ENCODE data around the gene MRPL45.
A peak's percentile ranks its signal among the peaks of the same experiment; 100 is the strongest.

The MRPL45 gene

DNA sequence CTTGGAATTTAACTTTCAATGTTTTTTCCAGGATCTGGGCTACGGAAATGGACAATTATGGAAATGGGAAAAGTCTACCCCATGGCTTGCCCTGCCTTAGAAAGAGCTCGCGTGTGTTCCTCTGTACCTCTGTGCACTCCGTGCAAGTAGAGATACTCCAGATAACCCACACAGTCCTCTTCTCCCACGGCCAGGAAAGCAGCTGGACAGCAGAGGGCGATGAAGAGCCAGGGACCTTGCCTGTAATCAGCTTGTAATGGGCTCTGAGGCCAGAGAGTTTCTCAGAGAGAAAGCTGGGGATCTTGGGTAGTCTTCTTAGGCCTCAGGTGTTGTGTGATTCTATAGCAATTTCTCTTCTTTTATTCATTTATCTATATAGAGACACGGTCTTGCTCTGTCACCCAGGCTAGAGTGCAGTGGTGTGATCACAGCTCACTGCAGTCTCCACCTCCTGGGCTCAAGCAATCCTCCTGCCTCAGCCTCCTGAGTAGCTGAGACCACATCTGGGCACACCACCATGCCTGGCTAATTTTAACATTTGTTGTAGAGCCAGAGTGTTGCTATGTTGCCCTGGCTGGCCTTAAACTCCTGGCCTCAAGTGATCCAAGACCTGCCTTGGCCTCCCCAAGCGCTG lies 52.2 kb downstream of the MRPL45 start:
- peak; percentile 69 to 80 for DNase-seq (ENCODE audit: low read depth in 2 of 2)

DNA sequence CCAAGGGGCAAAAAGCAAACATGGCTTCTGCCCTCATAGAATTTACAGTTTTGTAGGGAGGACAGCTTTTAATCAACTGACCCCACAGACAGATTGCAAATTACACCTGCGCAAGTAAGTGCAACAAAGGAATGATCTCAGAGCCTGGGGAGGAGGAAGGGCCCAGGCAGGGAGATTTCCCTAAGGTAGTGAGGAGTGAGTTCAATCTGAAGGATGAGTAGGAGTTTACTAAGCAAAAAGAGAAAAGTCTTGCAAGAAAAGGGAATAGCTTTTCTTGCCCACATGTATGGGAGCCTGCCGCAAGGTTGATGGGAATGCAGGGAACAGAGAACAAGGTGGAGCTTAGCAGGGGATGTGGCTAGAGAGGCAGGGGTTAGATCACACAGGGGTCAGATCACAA lies 53.1 kb downstream of the MRPL45 start:
- no peak for DNase-seq (ENCODE audit: low read depth in 2 of 2)

DNA sequence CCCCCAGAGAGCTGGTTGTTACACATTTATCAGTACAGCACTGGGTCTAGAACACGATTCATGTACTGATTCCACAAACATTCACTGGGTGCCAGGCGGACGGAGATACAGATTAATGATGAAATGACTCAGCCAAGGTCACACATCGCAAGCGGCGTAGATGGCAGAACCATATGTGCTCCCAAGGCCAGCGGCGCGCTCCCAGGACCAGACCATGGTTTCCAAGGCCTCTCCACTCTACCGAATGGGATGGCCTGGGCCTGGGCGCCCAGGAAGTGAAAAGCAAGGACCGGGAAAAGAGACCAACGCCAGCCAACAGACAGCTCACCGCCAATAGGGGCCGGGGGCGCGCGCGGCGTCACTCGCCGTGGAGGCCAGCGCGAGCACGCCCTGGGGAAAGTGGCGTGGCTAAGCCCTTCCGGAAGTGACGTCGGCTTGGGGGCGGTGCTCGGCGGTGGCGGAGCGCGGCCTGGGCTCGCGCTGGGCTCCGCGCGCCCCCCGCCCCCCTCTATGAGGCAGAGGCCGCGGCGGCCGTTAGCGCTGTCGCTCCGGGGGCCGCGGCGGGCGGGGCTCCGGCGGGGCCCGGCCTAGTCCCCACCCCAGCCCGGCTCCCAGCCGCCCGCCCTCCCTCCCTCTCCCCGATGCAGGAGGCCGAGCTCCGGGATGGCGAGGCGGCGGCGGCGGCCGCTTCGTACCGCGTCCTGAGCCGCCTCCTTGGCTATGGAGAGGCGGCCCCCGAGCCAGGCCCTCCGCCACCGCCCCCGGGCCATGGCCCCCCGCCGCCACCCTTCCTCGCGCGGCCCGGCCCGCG lies 54.6 kb downstream of the MRPL45 start, which contains the start of gene SOCS7:
Gene SOCS7, plus strand, starts transcription at position 433 of the 811 bp plus-strand sequence. Its CDS starts 209 bp downstream, at position 642.
- DNase-seq (ENCODE audit: low read depth in 2 of 2) = peak; percentile 81 to 94

DNA sequence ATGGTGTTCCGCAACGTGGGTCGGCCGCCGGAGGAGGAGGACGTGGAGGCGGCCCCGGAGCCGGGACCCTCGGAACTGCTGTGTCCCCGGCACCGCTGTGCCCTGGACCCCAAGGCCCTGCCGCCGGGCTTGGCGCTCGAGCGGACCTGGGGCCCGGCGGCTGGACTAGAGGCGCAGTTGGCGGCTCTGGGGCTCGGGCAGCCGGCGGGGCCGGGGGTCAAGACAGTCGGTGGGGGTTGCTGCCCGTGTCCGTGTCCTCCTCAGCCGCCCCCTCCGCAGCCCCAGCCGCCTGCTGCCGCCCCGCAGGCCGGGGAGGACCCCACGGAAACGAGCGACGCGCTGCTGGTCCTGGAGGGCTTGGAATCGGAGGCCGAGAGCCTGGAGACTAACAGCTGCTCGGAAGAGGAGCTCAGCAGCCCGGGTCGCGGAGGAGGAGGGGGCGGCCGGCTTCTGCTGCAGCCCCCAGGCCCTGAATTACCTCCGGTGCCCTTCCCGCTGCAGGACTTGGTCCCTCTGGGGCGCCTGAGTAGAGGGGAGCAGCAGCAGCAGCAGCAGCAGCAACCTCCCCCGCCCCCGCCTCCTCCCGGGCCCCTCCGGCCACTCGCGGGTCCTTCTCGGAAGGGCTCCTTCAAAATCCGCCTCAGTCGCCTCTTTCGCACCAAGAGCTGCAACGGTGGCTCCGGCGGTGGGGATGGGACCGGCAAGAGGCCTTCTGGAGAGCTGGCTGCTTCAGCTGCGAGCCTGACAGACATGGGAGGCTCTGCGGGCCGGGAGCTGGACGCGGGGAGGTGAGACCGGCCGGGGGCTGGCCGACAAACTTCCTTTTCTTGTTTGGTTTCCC lies 55.5 kb downstream of the MRPL45 start:
- DNase-seq (ENCODE audit: low read depth in 2 of 2) = peak in 1 of 2 experiments; percentile 6

DNA sequence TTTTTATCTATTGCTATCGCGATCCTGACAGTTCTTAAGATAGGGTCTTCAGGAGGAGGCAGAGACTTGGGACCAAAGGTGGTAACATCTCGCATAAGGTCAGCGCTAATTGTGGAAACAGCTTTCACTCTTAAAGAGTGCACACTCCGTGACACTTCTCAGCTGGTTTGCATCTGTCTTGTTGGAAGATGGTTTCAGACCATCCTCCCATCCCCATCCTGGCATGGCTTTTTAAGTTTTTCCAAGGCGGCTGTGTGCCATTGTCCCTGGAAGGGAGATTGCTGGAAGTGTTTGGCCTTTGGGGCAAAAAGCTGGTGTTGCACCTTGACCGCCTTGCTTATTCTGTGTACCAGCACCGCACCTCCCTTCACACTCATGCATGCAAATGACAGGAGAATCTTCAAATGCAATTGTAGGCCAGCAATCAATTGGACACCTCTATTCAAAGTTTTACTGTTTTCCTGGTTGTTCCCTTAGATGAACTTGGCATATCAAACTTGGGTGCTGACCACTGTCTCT lies 56.2 kb downstream of the MRPL45 start:
- no peak for DNase-seq (ENCODE audit: low read depth in 2 of 2)

DNA sequence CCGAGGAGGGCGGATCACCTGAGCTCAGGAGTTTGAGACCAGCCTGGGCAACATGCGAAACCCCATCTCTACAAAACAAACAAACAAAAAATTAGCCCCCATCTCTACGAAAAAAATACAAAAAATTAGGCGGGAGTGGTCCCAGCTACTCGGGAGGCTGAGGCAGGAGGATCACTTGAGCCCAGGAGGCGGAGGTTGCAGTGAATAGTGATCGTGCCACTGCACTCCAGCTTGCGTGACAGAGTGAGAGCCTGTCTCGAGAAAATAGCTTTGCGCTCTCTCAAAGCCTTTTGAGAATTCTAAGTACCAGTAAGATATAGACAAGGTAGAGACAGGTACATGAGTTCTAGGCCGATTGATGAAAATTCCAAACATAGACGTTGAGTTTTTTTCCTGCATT lies 56.7 kb downstream of the MRPL45 start:
- no peak for DNase-seq (ENCODE audit: low read depth in 2 of 2)

GRCh38 chr17:38354466-38354865 lies 57.5 kb downstream of the MRPL45 start:
- no peak for DNase-seq (ENCODE audit: low read depth in 2 of 2)

- DNase-seq (ENCODE audit: low read depth in 2 of 2) = no peak
These were observed 58.3 kb downstream of the MRPL45 start for GRCh38 chr17:38355251-38355650.

- no peak for DNase-seq (ENCODE audit: low read depth in 2 of 2)
These were observed 60.6 kb downstream of the MRPL45 start for GRCh38 chr17:38357486-38358123.

DNA sequence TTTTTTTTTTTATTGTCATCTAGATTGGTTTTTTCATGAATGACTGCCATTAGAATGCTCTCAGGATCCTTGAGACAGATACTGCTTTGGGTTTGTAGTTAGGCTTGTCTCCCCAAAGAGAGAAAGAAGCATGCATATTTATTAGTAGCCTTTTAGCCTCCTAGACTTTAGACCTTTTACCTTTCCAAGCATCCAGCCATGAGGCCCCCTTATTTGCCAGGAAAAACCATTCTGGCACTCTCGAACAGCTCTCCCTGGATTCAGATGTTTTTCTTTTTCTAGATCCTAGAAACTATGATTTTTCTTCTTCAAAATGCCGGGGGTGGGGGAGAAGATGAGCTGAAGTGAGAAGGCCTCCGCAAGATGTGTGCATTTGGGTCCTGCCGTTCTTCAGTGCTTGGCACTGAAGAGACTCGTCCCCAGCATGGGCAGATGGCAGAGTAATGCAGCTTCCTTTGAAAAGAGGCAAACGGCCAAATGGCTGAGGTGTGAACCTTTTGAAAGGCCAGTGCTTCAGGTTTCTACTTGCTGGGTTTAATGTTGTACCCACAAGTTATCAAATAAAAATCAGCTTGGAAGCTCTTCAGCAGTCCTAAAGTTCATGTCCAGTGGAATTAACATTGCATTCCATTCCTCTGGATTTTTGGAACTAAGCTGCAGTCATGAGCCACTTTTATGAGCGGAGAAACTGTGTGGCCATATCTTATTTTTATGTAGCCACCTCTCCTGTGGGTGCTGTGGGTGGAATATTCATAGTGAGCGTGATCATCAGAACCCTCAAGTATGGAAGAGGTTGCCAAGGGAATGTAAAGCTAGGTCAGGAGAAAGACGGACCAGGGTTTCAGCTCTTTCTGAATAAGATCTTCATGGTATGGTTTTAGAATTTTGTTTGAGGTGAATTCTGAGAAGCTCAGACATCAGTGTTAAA lies 61.9 kb downstream of the MRPL45 start:
- no peak for DNase-seq (ENCODE audit: low read depth in 2 of 2)

- no peak for DNase-seq (ENCODE audit: low read depth in 2 of 2)
These were observed 64.9 kb downstream of the MRPL45 start for GRCh38 chr17:38361694-38362465.

DNA sequence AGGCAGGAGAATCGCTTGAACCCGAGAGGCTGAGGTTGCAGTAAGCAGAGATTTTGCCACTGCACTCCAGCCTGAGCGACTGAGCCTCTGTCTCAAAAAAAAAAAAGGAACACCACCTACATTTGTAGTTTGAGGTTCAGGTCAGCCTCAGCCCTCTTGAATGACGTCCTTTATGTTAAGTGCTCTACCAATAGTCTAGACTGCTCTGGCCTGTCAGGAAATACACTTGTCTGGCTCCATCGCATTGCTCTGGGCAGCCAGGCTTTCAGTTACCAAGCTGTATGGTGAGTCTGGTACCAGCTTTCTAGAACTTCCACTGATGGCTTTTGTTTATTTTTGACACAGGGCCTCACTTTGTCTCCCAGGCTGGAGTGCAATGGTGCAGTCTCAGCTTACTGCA lies 66.0 kb downstream of the MRPL45 start:
- no peak for DNase-seq (ENCODE audit: low read depth in 2 of 2)

- no peak for DNase-seq (ENCODE audit: low read depth in 2 of 2)
These were observed 67.8 kb downstream of the MRPL45 start for GRCh38 chr17:38364741-38365140.

DNA sequence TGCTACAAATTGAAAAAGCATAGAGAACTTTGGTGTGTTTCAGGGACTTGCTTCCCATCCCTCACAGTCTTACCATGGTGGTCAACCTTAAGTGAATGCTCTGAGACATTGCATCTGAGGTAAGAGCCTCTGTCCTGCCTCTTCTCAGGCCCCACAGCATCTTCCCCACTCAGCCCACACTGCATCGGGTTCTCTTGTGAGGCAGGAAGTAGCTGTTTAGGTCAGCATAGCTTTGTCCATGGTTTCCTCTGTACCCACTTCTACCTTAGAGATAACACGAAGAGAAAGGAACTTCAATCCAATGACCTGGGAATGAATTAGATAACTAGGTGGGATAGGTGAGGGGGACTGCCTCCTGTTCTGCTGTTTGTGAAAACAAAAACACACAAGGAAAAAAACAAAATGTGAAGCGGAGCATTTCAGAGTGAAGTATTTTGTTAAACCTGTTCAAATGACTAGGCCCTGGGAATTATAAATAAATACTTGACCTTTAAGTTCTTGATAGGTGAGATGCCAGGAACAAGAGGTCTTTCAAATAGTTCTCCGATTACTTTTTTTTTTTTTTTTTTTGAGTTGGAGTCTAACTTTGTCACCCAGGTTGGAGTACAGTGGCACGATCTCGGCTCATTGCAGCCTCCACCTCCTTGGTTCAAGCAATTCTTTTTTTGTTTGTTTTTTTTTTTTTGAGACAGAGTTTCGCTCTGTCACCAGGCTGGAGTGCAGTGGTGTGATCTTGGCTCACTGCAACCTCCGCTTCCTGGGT lies 72.3 kb downstream of the MRPL45 start:
- no peak for DNase-seq (ENCODE audit: low read depth in 2 of 2)
